GM18507 (cell line): ENCODE results near the gene ZBTB12.
"Not testable (repeated sequence)": the region's sequence is repeated elsewhere in the genome, so short reads cannot be mapped to it uniquely, and the experiment has no call there.

Experiments
- DNase-seq: peaks from one replicate; pipeline ENCODE4 v3.0.0; 2011; ENCODE audit warnings: low read depth; ENCODE audit not compliant: insufficient read length; ENCODE audit errors: extremely low spot score
- FAIRE-seq: peaks from 2 replicates; lab custom pipeline; 2011; peaks lifted over from hg19 to GRCh38; lab: Jason Lieb, UNC

The ZBTB12 gene

DNA sequence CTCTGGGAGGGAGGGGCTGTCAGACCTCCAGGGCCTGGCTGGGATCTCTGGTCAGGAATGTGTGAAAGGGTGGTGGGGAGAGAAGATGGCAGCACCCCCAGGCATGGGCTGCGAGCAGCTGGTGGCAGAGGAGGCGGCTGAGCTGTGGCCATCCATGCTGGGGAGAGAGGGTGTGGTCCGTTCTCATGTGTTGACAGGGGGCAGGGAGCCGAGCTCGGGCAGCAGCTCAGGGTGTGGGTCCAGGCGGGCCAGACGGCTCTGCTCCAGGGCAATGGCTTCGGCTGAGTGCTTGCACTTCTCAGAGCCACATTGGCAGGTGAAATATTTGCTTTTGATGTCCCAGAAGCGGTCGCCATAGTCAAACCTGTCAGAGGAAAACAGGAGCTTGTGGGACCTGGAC is 22.0 kb downstream of the ZBTB12 start:
- DNase-seq (no peak), FAIRE-seq (no peak)

DNA sequence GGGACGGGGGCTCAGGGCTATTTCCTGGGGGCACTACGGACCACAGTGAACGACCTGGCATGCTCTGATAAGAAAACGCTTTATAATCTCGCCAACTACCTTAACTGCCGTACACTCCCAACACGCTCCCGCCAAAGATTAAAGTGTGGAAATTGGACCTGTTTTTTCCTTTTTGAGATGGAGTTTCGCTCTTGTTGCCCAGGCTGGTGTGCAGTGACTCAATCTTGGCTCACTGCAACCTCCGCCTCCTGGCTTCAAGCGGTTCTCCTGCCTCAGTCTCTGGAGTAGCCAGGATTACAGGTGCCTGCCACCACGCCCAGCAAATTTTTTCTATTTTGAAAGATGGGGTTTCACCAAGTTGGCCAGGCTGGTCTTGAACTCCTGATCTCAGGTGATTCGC is 22.7 kb downstream of the ZBTB12 start:
- DNase-seq (no peak), FAIRE-seq (no peak)

DNA sequence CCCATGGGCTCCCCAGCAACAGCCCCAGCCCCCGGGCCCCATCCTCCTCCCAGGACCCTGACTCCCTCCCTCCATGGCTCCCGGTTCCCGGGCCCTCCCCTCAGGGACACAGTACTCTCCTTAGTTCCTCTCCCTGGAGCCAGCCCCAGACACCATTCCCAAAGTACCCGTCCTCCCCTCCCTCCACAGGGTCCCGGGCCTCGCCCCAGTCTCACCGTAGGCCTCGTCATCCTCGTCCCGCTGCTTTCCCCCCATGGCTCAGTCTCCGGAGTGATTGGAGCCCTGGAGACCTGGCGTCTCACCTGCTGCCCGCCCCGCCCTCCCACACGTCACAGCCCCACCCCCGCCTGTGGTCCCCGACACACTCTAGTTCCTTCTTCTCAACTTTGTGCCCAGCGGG is 23.2 kb downstream of the ZBTB12 start, which contains the start of gene SLC44A4:
Gene SLC44A4, minus strand, starts transcription at position 272 of the 400 bp plus-strand sequence. Its CDS starts 17 bp downstream, at position 255.
- no peak for DNase-seq
- FAIRE-seq: no peak

DNA sequence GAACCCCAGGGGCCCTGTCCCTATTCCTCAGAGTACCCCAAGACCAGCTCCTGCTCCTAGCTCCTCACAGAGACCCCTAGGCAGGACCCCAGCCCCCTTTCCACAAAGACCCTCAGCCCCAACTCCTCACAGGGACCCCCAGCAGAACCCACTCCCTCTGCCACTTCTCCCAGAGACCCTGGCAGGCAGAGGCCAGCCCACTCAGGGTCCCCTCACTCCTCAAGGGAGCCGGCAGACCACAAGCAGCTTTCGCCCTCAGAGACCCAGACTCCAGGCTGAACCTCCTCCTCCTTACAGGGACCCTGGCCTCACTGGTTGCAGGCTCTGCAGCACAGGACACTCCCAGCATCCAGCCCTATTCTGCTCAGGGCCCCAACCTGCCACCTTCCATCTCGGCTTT is 23.7 kb downstream of the ZBTB12 start:
- DNase-seq (no peak), FAIRE-seq (no peak)

DNA sequence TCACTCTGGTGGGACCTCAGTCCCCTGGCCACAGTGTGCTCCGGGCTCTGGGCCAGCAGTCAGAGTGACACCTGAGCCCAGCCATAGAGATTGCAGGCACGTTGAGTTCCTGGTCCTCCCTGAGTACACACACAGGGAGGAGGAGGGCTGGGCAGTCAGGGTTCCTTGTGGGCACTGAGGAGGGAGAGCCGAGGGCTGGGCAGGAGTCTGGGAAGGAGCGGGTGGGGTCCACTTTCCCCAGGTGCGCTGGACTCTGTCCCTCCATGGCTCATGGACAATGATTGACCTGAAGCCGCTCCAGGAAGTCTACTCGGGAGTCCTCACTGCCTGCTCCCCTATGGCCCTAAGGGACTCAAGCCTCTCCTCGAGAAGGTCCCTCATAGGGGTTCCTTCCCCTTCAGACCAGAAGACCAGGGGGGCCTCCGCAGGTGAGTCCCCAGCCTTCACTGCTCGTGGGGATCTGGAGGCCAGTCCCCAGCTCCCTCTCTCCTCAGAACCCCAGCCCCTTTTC is 24.2 kb downstream of the ZBTB12 start:
- FAIRE-seq (no peak), DNase-seq (no peak)

DNA sequence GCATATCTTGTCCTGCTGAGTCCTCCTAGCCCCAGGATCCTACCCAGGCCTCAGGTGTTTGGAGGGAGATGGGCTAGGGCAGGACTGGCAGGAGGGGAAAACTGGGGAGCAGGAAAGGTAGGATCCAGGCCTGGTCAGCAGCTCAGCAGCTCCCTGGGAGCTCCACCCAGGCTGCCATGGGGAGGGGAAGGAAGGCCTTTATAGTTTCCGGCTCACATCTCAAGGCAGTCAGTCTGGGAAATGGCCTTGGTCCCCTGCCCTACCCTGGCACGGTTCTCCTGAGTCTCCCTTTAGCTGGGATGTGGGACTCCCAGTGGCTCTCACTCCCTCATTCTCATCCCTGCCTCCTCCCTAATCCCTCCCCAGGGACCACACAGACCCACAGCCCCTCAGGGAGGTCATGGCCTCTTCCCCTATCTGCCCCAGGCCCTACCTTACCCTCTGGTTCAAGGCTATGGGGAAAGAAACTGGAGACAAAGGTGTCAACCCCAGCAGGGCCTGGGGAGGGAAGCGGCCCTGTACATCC is 24.7 kb downstream of the ZBTB12 start:
- FAIRE-seq (no peak), DNase-seq (no peak)

DNA sequence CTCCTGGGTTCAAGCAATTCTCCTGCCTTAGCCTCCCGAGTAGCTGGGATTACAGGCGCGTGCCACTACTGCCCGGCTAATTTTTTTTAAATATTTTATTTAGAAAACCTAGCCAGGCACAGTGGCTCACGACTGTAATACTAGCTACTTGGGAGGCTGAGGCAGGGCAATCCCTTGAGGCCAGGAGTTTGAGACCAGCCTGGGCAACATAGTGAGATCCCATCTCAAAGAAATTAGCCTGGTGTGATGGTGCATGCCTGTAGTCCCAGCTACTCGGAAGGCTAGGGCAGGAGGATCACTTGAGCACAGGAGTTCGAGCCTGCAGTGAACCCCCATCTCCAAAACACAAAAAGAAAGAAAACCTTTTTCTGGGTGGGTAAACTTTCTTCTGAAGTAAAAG is 25.5 kb downstream of the ZBTB12 start:
- FAIRE-seq (no peak), DNase-seq (no peak)

DNA sequence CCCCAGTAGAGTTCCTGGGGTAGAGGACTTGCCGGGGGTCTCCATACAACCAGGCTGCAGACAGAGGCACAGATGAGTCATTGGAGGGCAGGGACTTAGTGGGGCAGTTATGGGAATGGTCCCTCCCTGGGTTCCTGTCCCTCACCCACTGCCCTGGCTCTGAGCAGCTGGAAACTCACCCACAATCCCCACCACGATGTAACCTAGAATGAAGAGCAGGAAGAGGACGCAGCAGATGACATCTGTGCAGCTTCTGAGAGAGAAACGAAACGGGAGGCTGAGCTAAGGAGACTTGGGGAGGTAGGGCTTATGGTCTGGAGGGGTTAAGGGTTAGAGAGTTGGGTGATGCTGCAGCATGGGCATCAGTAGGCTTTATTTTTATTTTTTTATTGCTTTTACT is 26.0 kb downstream of the ZBTB12 start:
- DNase-seq (no peak), FAIRE-seq (no peak)

DNA sequence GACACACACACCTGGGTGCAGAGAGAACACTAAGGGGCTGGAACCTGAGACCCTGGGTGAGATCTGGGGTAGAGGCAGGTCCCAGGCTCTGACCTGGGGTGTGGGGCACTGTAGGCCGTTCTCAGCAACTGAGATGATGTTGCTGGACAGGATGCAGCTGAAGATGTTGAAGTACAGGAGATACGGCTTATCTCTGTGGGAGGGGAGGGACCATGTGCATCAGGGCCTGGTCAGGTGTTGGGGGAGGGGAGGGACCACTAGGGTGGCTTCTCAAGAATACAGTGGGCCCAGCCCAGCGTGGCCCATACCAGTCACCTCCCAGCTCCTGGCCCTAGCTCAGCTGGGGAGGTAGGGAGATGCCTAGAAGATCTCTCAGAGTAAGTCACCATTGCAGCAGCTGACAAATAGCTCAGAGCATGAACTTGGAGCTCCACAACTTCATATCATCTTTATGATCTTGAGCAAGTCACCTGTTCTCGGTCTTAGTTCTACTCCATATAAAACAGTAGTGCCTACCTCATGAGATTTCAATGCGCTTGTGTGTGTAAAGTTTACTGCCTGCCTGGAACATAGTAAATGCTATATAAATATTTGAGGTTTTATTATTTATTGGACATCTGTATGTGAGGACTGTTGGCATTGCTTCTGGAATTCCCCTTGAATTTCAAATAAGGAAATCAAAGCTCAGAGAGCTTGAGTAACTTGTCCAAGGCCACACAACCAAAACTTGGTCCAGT is 26.9 kb downstream of the ZBTB12 start:
- FAIRE-seq: no peak
- DNase-seq: no peak

DNA sequence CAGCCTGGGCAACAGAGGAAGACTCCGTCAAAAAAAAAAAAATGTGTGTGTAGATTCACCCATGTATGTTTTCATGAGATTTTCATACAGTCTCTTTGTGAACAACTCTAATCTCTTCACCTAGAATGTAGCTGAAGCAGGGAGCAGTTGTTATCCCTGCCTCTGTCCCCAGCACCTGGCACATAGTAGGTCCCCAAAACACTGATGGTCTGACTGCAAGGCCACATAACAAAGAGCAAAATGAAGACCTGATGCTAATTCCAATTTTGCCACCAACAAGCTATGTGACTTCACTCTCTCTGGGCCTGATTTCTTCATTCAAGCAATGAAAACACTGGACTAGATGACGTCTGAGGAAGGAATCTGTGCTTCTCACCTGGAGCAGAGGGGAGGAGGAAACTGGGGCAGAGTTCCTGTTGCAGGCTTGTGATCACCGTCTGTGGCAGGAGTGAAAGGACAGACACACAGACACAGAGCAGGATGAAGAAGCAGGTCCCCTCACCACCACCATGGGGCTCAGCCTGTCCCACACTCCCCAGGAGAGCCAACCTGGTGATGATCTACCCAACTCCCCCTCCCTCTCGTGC is 27.7 kb downstream of the ZBTB12 start:
- FAIRE-seq (no peak), DNase-seq (no peak)

DNA sequence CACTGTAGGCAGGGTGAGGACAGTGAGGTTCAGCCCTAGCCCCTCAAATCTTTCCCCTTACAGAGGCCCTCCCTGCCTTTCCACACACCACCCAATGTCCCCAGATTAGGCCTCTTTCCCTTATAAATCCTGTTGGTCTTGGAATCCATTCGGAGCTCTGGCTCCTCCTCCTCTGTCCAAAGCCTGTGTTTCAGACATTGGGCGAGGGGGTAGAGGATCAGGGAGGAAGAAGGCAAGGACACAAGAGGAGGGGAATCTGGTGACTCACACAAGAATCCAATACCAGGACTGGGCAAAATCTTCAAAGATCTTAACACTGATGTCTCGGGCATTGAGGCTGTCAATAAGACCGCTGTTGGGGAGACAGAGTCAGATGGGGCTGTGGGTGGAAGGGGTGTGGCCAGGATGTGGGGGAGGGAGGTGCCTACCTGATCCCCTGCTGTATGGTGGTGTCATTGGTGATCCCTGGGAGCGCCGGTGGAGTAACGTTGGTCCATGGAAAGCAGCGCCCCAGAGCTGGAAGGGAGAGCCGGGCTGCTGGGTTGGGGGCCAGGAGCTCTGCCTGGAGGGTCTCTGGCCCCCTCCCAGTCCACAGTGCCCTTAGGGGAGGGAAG is 30.7 kb downstream of the ZBTB12 start:
- DNase-seq: no peak

DNA sequence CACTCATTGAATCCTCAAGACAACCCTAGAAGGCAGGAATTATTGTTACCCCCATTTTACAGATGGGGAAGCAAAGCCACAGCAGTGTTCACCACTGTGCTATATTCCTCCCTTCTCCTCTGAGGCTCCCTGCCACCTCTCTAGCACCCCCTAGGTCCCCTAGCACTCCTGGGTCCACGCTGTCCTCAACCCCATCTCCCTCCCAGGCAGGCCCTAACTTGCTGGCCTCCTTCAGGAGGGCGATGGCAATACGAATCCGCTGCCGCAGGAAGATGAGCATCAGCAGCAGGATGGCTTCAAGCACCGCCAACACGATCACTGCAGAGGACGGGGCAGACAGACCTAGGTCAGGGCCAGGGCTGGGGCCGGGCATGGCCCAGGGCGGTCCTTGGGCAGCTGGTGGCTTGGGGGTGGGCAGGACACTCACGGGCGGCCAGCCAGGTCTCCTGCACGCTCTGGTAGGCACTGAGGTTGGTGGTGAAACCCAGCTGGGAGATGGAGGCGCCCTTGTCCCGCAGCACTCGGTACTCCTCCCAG is 31.4 kb downstream of the ZBTB12 start:
- FAIRE-seq: no peak
- DNase-seq: no peak

More for the DNA sequence above, 30.7 kb downstream of the ZBTB12 start:
- no peak for FAIRE-seq

DNA sequence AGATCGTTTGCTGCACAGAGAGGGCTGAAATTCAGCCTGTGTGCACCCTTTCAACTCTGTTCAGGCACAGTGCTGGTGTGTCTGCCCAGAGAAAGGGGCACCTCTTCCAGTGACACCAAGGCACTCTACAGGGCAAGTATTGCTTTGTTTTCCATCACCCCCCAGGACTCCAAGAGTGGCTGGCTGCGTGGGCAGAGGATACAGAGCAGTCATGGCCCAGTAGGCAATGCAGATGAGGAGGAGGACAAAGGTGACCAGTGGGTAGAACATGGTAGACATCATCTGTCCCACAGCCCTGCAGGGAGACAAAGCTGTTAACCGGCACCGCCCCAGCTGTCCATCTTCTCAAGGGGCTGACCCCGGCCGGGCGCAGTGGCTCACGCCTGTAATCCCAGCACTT is 32.5 kb downstream of the ZBTB12 start:
- FAIRE-seq (no peak), DNase-seq (no peak)

DNA sequence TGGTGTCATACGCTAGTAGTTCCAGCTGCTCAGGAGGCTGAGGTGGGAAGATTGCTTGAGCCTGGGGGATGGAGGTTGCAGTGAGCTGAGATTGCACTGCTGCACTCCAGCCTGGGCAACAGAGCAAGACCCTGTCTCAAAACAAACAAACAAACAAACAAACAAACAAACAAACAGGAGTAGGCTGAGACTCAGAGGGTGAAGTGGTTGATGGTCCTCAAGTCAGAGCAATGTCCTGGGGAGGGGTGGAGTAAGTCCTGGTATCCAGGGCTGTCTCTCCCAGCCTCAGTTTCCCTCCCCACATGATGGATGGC is 33.3 kb downstream of the ZBTB12 start:
- not testable (repeated sequence) for DNase-seq, FAIRE-seq

DNA sequence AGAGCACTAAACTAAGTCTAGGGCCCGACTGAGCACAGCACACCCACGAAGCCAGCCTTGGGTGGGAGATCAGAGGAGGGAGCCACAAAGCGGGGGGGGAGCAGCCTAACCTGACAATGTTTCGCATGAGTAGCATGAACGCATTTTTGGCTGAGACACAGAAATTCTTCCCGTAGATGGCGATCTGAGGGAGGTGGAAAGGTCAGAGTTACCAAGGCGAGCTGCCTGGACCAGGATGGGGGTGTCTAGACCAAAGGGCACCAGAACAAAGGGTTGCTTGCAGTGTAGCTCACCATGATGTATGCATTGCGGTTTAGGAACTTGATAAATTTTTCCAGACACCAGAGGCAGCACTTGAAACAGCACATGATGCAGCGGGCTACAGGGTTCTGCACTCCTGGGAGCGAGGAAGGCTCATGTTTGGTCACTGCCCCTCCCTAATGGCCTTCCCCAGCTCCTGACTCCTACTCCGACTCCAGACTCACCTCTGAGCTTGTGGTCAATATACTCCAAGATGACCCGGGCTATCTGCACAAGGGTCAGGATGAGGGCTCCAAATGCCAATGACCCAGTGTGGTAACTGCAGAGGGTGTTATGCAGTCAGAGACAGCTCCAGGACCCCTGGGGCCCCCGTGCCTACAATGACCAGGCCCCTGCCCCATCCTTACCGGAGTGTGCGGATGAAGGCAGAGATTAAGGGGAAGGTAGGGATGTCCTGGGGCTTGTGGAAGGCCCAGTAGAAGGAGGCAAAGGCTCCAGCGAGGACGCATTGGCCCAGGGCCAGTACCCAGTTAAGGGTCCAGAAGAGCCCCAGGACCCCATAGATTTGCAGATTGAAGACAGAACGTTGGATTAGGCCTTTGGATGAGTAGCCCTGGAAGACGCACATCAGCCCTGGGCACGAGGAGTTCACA is 36.4 kb downstream of the ZBTB12 start:
- DNase-seq (no peak), FAIRE-seq (no peak)

DNA sequence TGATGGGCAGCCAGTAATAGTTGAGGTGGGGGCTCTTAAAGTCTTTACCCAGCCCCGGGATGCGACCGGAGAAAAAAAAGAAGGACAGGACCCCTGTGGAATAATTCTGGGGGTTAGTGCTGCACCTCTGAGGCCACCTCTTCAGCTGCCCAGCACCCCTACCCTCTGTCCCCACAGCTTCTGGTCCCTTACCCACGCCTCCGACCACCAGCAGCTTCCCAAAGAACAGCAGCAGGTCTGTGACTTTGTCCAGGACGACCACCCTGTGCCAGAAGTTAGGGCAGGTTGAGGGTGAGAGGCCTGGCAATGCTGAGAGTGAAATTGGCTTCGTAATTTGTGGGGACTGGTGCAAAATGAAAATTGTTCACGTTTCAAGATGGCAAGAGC is 37.1 kb downstream of the ZBTB12 start:
- no peak for FAIRE-seq
- no peak for DNase-seq

DNA sequence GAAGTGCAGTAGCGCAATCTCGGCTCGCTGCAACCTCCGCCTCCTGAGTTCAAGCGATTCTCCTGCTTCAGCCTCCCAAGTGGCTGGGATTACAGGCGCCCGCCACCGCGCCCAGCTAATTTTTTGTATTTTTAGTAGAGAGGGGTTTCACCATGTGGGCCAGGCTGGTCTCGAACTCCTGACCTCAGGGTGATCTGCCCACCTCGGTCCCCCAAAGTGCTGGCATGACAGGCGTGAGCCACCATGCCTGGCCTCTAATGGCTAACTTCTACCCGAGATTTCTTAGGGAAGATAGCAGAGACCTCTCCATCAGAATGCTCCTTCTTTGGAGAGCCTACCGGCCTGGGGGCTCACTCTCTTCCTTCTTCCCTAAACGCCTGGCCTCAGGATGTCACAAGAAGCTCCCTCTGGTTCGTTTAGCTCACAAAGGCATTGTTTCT is 37.7 kb downstream of the ZBTB12 start:
- not testable (repeated sequence) for FAIRE-seq

DNA sequence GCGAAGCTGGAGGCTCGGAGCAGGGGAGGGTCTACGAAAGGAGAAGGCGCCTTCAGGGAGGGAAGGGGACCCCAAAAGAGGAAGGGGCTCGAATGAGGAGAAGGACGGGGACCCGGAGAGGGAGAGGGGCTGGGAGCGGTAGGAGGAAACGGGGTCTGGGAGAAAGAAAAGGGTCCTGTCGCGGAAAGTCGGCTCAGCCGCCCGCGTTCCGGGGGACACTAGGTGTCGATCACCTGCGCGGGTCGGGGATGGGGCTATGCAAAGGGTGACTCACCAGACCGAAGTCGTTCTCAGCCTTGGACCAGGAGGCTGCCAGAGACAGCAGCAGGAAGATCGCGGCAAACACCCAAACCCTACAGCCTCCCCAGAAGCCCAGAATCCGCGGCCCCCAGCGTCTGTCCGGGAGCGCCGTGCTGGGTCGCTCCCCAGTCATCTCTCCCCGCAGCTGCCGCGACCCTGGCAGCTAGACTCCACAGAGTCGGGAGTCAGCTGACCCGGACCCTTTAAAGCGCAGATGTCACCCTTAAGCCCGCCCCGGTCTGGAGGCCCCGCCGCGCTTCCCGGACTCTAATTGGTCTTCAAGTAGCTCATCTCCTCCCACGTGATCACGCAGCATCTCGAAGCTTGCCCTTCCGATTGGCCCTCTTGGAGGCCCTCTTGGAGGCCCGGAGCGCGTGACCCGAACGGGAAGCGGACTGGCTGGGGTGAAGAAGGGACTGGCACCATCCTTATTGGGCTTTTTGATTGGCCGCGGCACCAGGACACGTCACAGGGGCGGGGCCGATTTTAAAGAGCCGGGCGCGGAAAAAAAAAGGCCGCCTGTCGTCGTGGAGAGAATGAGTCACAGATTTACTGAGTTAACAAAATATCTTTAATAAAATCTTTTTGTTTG is 39.3 kb downstream of the ZBTB12 start, which contains the start of gene NEU1:
Gene NEU1, minus strand, starts transcription at position 478 of the 892 bp plus-strand sequence. Its CDS starts 45 bp downstream, at position 433.
- peak; percentile 98 for FAIRE-seq
- peak; percentile 99 for DNase-seq

More for the DNA sequence above, 37.7 kb downstream of the ZBTB12 start:
- DNase-seq: not testable (repeated sequence)
